IPS DF 19.7 (cell line): ENCODE results near the gene CGB1.

Experiments used
- DNase-seq: peaks from one replicate; pipeline ENCODE4 v3.0.0-alpha.2; 2013; ENCODE audit warnings: low read depth, low spot score

CGB1 gene

GRCh38 chr19:48994035-48994386, 42.7 kb downstream of the CGB1 start:
- no peak for DNase-seq

GRCh38 chr19:48993175-48994034, 43.3 kb downstream of the CGB1 start, which contains the start of the genes GYS1 and RUVBL2:
GYS1 (minus strand) TSS chr19:48993309; CDS start chr19:48993112, 197 bp downstream.
RUVBL2 (plus strand) TSS chr19:48993887; CDS start chr19:48993912, 25 bp downstream.
- peak; percentile 92 for DNase-seq

- DNase-seq, result no peak
Measured at GRCh38 chr19:48992581-48993174, 44.0 kb downstream of the CGB1 start.

- no peak for DNase-seq
Measured at GRCh38 chr19:48991873-48992580, 44.7 kb downstream of the CGB1 start.

- DNase-seq, result no peak
Measured at GRCh38 chr19:48991011-48991609, 45.6 kb downstream of the CGB1 start.

DNA sequence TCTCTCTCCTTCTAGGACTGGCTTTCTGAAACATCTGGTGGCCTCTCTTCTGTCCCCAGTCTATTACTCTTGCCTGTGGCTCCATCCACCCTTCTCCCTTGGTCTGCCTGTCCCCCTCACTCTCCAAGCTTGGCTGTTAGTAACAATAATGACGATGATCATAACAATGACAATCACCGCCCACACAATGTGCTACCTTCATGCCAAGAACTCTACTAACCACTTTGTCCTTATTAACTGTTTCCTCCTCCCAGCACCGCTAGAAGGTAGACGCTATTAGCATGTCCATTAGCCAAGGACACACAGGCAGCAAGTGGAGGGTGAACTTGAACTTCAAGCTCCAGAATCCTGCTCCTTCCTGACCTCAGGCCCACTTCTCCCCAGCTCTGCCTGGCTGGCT, 46.3 kb downstream of the CGB1 start:
- no peak for DNase-seq

- DNase-seq, result no peak
Measured at GRCh38 chr19:48989701-48990291, 46.9 kb downstream of the CGB1 start.

- DNase-seq, result no peak
Measured at GRCh38 chr19:48988860-48989259, 47.8 kb downstream of the CGB1 start.

DNA sequence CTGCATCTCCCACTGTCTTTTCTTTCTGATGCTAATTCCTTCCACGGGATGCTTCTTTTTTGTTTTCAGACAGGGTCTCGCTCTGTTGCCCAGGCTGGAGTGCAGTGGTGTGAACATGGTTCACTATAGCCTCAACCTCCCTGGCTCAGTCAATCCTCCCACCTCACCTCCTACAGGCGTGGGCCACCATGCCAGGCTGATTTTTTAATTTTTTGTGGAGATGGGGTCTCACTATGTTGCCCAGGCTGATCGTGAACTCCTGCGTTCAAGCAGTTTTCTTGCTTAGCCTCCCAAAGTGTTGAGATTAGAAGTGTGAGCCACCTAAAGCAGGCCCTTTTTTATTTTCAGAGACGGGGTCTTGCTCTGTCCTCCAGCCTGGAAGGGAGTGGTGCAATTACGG, 48.4 kb downstream of the CGB1 start:
- DNase-seq, result no peak

DNA sequence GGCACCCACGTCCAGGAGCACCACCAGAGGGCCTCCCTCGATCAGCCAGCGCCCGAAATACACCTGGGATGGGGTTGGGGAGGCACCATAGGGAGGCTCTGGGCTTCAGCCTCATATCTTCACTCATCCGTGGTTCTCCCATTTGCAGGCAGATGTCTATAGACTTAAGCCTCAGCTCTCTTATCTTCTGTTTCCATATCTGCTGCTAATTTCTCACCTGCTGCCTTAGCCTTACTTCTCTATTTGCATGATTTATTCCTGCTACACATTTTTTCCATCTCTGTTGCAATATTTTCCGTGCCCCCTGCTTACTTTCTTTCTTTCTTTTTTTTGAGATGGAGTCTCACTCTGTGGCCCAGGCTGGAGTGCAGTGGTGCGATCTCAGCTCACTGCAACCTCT, 49.4 kb downstream of the CGB1 start:
- no peak for DNase-seq

DNA sequence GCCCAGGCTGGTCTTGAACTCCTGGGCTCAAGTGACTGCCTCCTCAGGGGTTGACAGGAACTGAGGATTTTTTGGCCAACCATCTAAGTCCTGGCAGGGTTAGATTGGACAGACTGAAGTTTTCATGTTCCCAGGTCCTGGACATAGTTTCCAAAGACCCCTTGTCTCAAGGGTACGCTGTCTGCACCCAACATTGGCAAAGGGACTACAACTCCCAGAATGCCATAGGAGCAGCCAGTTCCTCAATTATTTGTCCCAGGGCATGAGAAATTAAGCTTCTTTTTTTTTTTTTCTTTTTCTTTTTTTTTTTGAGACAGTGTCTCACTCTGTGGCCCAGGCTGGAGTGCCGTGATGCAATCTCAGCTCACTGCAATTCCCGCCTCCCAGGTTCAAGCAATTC, 50.5 kb downstream of the CGB1 start:
- no peak for DNase-seq

- no peak for DNase-seq
Measured at GRCh38 chr19:48985711-48986110, 51.0 kb downstream of the CGB1 start.
